Sigmoid colon (tissue), 4 donors: ENCODE measurements around the gene PTPRD.

Source experiments
- CTCF ChIP-seq, 4 experiments: fragments of 450-650 bp in 3 of 4; fragments of 200-600 bp in 1 of 4; IDR thresholded peaks; one replicate each; pipeline ENCODE4 v1.5.1; 2016 to 2019; ENCODE audit warnings: antibody characterized with exemption in 4 of 4, mild to moderate bottlenecking in 3 of 4, moderate library complexity in 2 of 4
- POLR2AphosphoS5 ChIP-seq, 4 donors: sonication (generic); formaldehyde crosslinking; IDR thresholded peaks; one replicate each; pipeline ENCODE4 v1.6.1; 2017; ENCODE audit warnings: antibody characterized with exemption in 4 of 4

DNA sequence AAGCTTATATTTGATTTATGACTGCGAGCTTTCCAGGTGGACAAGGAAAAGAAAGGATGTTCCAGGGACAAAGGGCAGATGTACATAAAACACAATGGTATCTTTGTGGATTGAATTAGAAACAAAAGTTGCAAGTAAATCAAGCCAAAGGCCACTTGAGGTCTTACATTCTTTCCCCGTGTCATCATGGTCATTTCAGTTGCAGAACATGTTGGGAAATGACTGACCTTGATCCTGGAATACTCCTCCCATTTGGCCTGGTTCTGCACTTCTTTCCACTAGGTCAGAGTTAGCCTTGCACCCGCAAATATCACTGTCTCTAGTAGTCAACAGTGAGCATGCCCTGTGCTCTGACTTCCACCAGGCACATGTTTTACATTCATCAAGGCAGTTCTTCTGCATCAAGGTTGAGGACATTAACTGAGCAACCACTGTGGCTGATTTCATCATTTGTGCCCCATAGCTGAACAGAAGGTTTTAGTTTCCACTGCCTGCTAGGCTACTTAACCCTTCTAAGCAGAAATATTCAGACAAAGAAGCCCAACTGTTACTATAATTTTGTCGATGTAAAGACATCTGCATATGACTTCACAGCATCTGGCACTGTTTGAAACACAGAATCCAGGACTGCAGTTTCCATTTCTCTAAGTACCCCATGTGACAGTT is 1651.5 kb downstream of the PTPRD start:
- TF ChIP-seq CTCF (IDR thresholded peaks at IDR 0.05) (no peak), POLR2AphosphoS5 (IDR thresholded peaks at IDR 0.05) (peak in 2 of 4 donors; percentile 35 to 50)
